Ovary (tissue), 3 donors: ENCODE data around the gene GRM8.

Experiments used
- EP300 ChIP-seq: sonication (generic); formaldehyde crosslinking; IDR thresholded peaks from one replicate; pipeline ENCODE4 v1.6.1; 2017; ENCODE audit warnings: antibody characterized with exemption
- POLR2A ChIP-seq: fragments of 450-650 bp; IDR thresholded peaks from one replicate; pipeline ENCODE4 v1.6.1; 2017; ENCODE audit warnings: antibody characterized with exemption, mild to moderate bottlenecking, moderate library complexity
- TF ChIP-seq, protein P1 (sequence below), 3 donors: fragments of 450-650 bp in 2 of 3; fragments of 200-600 bp in 1 of 3; IDR thresholded peaks; one replicate each; pipeline versions ENCODE4 v1.5.1 to v1.8.0; 2016 to 2022; ENCODE audit warnings: antibody characterized with exemption in 3 of 3, mild to moderate bottlenecking in 1 of 3
- donor health status: DM: no; HTN: no; CAD: no.

DNA sequence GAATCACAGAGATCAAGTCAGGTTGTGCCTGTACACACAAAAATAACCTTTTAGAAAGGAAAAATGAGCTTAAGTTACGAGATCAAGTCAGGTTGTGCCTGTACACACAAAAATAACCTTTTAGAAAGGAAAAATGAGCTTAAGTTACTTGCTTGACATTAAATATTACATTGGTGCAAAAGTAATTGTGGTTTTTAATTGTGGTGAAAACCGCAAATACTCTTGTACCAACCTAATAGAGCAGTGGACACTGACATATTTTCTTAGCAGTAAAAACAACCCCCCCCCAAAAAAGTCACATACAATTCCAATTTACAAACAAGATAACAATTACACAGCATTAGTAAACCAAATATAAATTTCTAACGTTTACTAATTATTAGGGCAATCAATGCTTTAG is 595.6 kb downstream of the GRM8 start:
- TF ChIP-seq, protein P1, sequence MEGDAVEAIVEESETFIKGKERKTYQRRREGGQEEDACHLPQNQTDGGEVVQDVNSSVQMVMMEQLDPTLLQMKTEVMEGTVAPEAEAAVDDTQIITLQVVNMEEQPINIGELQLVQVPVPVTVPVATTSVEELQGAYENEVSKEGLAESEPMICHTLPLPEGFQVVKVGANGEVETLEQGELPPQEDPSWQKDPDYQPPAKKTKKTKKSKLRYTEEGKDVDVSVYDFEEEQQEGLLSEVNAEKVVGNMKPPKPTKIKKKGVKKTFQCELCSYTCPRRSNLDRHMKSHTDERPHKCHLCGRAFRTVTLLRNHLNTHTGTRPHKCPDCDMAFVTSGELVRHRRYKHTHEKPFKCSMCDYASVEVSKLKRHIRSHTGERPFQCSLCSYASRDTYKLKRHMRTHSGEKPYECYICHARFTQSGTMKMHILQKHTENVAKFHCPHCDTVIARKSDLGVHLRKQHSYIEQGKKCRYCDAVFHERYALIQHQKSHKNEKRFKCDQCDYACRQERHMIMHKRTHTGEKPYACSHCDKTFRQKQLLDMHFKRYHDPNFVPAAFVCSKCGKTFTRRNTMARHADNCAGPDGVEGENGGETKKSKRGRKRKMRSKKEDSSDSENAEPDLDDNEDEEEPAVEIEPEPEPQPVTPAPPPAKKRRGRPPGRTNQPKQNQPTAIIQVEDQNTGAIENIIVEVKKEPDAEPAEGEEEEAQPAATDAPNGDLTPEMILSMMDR (IDR thresholded peaks at IDR 0.05): no peak
- no peak for TF ChIP-seq POLR2A
- TF ChIP-seq EP300: no peak
